ENCODE results near the gene IFT88. TPM values are rescaled to one million over a fixed set of nuclear protein-coding genes. Genes with fewer than 3 reads are reported as not detected.
A peak's percentile ranks its signal among the peaks of the same experiment; 100 is the strongest.

The IFT88 gene
- total and polyA plus RNA-seq, 8 donors = 2.3 to 68.3 (median 6.7) TPM

DNA sequence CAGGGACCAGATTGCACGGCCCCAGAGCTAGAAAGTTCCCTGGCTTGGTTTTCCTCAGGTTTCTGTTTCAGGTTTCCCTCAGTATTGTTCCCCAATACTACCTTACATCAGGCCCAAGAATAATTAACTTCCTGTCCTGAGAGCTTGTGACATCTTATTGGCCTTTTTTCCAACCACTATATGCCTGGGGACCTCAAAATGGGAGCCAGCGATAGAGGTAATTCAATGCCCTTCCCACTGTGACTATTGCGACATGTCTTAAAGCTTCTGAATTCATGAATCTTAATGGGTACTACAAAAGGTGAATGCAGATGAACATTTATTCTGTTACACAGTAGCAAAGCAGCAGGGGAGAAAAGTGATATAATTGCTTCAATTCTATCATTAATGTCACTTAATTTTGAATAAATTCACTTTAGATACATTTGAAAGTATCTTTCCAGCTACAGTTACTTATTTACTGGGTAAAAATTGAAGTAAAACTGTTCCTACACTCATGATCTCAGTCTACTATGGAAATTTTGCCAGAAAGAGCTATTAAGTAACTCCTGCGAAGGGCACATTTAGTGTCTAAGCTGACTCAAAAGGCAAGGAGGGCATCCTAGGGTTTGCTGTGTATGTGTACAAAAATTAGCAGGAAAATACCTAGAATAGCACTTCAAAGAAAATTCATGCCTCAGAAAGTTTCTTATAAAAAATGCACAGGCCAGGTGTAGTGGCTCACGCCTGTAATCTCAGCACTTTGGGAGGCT lies 45.4 kb upstream of the IFT88 start:
- intact Hi-C loops (cut with DNase I; ENCODE audit: low total_unique reads) = no loop called here
- no peak overlapping the region for H3K4me3 ChIP-seq
- WGBS, 5 donors = 90 to 96% (median 94%) methylated on average over 5 of the region's 5 CpGs
- H3K4me1 ChIP-seq = peaks cover 0 to 54% (median 20%) of the 10 kb centered on the region in 4 donors
- H3K27me3 ChIP-seq = no peaks in the 10 kb centered on the region
- no peaks in the 10 kb centered on the region for H3K9me3 ChIP-seq
- TF ChIP-seq EP300 (IDR thresholded peaks at IDR 0.05) (no peak), POLR2A (IDR thresholded peaks at IDR 0.05) (no peak), POLR2AphosphoS5 (IDR thresholded peaks at IDR 0.05) (no peak)
- TF ChIP-seq, protein P1, sequence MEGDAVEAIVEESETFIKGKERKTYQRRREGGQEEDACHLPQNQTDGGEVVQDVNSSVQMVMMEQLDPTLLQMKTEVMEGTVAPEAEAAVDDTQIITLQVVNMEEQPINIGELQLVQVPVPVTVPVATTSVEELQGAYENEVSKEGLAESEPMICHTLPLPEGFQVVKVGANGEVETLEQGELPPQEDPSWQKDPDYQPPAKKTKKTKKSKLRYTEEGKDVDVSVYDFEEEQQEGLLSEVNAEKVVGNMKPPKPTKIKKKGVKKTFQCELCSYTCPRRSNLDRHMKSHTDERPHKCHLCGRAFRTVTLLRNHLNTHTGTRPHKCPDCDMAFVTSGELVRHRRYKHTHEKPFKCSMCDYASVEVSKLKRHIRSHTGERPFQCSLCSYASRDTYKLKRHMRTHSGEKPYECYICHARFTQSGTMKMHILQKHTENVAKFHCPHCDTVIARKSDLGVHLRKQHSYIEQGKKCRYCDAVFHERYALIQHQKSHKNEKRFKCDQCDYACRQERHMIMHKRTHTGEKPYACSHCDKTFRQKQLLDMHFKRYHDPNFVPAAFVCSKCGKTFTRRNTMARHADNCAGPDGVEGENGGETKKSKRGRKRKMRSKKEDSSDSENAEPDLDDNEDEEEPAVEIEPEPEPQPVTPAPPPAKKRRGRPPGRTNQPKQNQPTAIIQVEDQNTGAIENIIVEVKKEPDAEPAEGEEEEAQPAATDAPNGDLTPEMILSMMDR (IDR thresholded peaks at IDR 0.05) = no peak
- H3K36me3 ChIP-seq = no peaks in the 10 kb centered on the region
- DNase-seq = no peak
- no peak overlapping the region for H3K27ac ChIP-seq

DNA sequence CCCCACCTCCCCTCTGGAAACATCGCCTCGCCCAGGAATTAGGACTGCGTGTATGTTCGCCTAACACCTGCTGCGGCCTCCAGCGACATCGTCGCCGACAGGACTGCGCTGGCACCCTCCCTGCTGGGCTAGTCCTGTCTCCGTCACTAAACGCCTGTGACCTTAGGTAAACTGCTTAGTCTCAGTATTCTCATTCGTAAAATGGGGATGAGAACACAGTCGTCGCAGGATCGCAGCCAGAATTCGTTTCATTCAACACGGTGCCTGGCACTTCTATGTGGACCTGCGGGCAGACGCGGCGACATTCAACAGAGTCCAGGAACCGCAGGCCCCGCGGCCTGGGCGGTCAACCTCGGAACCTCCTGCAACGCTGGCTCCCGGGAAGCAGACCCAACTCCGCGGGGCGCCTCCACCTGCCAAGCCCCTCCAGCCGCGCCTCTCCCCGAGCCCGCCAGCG lies 41.8 kb upstream of the IFT88 start:
- Histone ChIP-seq H3K27me3 (no peaks in the 10 kb centered on the region), H3K4me3 (peak overlapping the region; percentile 64 to 96 (median 95)), H3K27ac (peak overlapping the region; percentile 87 to 92 (median 88)), H3K4me1 (peaks cover 0 to 45% (median 26%) of the 10 kb centered on the region in 4 donors), H3K36me3 (no peaks in the 10 kb centered on the region), H3K9me3 (no peaks in the 10 kb centered on the region)
- 0 to 2% (median 1%) methylated on average over 9 to 37 of the region's 37 CpGs for WGBS, 5 donors
- TF ChIP-seq, protein P1 (IDR thresholded peaks at IDR 0.05) = no peak
- no peak for TF ChIP-seq POLR2AphosphoS5 (IDR thresholded peaks at IDR 0.05)
- no peak for TF ChIP-seq POLR2A (IDR thresholded peaks at IDR 0.05)
- no peak for TF ChIP-seq EP300 (IDR thresholded peaks at IDR 0.05)
- DNase-seq = peak; percentile 41 to 78
- intact Hi-C loops (cut with DNase I; ENCODE audit: low total_unique reads) = no loop called here

DNA sequence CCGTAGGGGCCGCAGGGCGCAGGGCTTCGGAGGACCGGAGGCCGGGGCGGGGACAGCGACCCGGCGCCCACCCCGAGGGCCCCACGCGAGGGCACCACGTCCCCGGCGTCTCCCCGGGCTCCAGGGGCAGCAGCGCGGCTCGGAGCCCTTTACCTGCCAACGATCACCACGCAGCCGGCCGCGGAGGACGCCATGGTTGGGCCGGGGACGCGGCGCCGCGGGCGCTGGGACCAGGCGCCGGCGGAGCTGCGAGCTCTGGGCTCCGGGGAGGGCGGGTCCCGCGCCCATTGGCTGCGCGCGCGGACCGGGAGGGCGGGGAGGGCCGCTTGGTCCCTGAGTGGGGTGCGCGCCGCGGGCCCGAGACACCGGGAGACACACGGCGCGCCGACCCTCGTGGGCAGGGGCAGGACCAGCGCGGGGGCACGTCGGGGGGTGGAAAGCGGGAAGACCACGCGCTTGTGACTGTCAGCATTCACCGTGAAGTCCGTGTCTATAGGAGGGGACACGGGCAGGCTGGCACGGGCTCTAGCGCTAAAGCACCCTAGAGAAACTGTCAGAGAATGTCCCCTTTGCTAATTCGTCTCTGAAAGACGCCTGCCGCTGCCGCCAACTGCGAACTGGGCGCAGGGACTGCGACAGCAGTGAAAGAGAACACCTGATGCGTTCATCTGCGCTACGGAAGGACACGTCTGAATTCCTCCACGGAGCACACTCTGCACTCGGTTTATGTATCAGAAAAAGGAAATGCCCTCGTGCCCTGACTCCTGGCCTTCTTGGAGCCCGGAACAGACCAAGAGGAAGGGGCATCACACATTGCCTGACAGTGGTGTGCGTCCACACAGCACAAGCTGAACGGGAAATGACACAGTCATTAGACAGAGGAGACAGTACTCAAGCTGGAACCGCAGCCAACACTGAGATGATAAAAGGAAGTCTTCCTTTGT lies 41.1 kb upstream of the IFT88 start, which contains the start of gene CRYL1:
CRYL1 (minus strand) TSS at position 257 of the 944 bp plus-strand sequence; CDS start at position 194, 63 bp downstream.
- Histone ChIP-seq H3K36me3 (no peaks in the 10 kb centered on the region), H3K27ac (peak within 1 kb of the TSS; percentile 87 to 92 (median 88)), H3K4me3 (peak within 1 kb of the TSS; percentile 64 to 96 (median 95)), H3K9me3 (no peaks in the 10 kb centered on the region), H3K4me1 (peaks cover 0 to 45% (median 26%) of the 10 kb centered on the region in 4 donors), H3K27me3 (peaks cover 0 to 5% (median 0%) of the 10 kb centered on the region in 3 donors)
- TF ChIP-seq, protein P1 (IDR thresholded peaks at IDR 0.05) = no peak
- peak; percentile 11 to 60 (median 60) for TF ChIP-seq POLR2AphosphoS5 (IDR thresholded peaks at IDR 0.05)
- DNase-seq = peak; percentile 82 to 93
- 0 to 1% (median 0%) methylated on average over 19 to 89 of the region's 89 CpGs for WGBS, 5 donors
- intact Hi-C loops (cut with DNase I; ENCODE audit: low total_unique reads) = no loop called here

DNA sequence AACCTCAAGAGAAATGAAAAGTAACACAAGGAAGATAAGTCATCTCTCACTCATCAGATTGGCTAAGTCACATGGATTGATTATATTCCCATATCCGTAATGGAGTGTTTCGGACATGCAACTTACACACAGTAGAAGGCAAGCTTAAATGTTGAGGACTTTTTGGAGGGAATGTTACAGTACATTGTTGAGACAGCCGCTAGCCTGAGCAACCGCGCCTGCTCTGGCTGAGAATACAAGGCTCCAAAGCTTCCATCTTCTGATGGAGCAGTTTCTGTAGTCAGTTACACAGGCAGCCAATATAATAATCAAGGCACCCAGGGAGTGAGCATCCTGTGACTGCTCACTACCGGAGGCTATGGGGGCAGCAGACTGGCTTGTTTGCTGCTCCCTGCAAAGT lies 40.3 kb upstream of the IFT88 start:
- WGBS, 5 donors = 31 to 43% (median 36%) methylated on average over 6 of the region's 6 CpGs
- Histone ChIP-seq H3K27ac (peak overlapping the region in 4 of 5 donors; percentile 87 to 92 (median 90)), H3K9me3 (no peaks in the 10 kb centered on the region), H3K27me3 (peaks cover 0 to 7% (median 0%) of the 10 kb centered on the region in 3 donors), H3K4me3 (peak overlapping the region; percentile 64 to 96 (median 95)), H3K36me3 (no peaks in the 10 kb centered on the region), H3K4me1 (peaks cover 0 to 39% (median 26%) of the 10 kb centered on the region in 4 donors)
- peak in 1 of 2 donors; percentile 44 for DNase-seq
- intact Hi-C loops (cut with DNase I; ENCODE audit: low total_unique reads) = no loop called here
- TF ChIP-seq POLR2AphosphoS5 (IDR thresholded peaks at IDR 0.05) (no peak), POLR2A (IDR thresholded peaks at IDR 0.05) (no peak), EP300 (IDR thresholded peaks at IDR 0.05) (no peak)
- TF ChIP-seq, protein P1 (IDR thresholded peaks at IDR 0.05) = no peak

Measured in stomach (tissue), 9 donors.